GM12801 (cell line): ENCODE data around the gene CKLF.

Experiments
- CTCF ChIP-seq: IDR thresholded peaks from one replicate; pipeline ENCODE4 v1.5.1; 2011; ENCODE audit warnings: control low read depth; ENCODE audit not compliant: insufficient read length; ENCODE audit errors: extremely low read depth

The CKLF gene

GRCh38 chr16:66562409-66562808 lies 10.0 kb downstream of the CKLF start:
- TF ChIP-seq CTCF, result no peak

GRCh38 chr16:66562986-66563385 lies 10.6 kb downstream of the CKLF start:
- no peak for TF ChIP-seq CTCF

GRCh38 chr16:66563574-66564334 lies 11.4 kb downstream of the CKLF start:
- no peak for TF ChIP-seq CTCF

- TF ChIP-seq CTCF, result no peak
Measured at GRCh38 chr16:66566051-66566901, 13.9 kb downstream of the CKLF start, which contains the start of gene CMTM1. TSS of gene CMTM1 (plus strand) at chr16:66566439. CDS start at chr16:66566514, 75 bp downstream.

GRCh38 chr16:66568355-66568754 lies 16.0 kb downstream of the CKLF start:
- TF ChIP-seq CTCF, result no peak

GRCh38 chr16:66569131-66569530 lies 16.8 kb downstream of the CKLF start:
- TF ChIP-seq CTCF, result no peak

GRCh38 chr16:66569827-66570405 lies 17.5 kb downstream of the CKLF start:
- no peak for TF ChIP-seq CTCF
